ENCODE results near the gene RAI1.
"Not testable (repeated sequence)": the region's sequence is repeated elsewhere in the genome, so short reads cannot be mapped to it uniquely, and the experiment has no call there.

RAI1 gene

GRCh38 chr17:17681187-17681743 is at the start of gene RAI1:
Gene RAI1 (plus strand): TSS chr17:17681458. CDS start chr17:17792949, 111,491 bp downstream.
- DNase-seq, result peak; percentile 76 to 81 (median 78)

GRCh38 chr17:17632690-17633089 is 48.6 kb upstream of the RAI1 start:
- DNase-seq, result not testable (repeated sequence)

GRCh38 chr17:17633310-17633709 is 47.9 kb upstream of the RAI1 start:
- DNase-seq, result no peak

- DNase-seq, result no peak
Observed at GRCh38 chr17:17635126-17635525, 46.1 kb upstream of the RAI1 start.

GRCh38 chr17:17635537-17636271 is 45.6 kb upstream of the RAI1 start:
- not testable (repeated sequence) for DNase-seq

- no peak for DNase-seq
Observed at GRCh38 chr17:17636272-17636885, 44.9 kb upstream of the RAI1 start.

- DNase-seq, result no peak
Observed at GRCh38 chr17:17638467-17638866, 42.8 kb upstream of the RAI1 start.

- DNase-seq, result not testable (repeated sequence)
Observed at GRCh38 chr17:17639661-17640270, 41.5 kb upstream of the RAI1 start.

- peak; percentile 40 to 86 (median 67) for DNase-seq
Observed at GRCh38 chr17:17641621-17642409, 39.4 kb upstream of the RAI1 start.

- not testable (repeated sequence) for DNase-seq
Observed at GRCh38 chr17:17645148-17645547, 36.1 kb upstream of the RAI1 start.

GRCh38 chr17:17645961-17646360 is 35.3 kb upstream of the RAI1 start:
- DNase-seq, result no peak

GRCh38 chr17:17647524-17648178 is 33.6 kb upstream of the RAI1 start:
- DNase-seq, result no peak

- no peak for DNase-seq
Observed at GRCh38 chr17:17648762-17649161, 32.5 kb upstream of the RAI1 start.

GRCh38 chr17:17650959-17651358 is 30.3 kb upstream of the RAI1 start:
- DNase-seq, result no peak

GRCh38 chr17:17653343-17653742 is 27.9 kb upstream of the RAI1 start:
- no peak for DNase-seq

- no peak for DNase-seq
Observed at GRCh38 chr17:17659340-17659739, 21.9 kb upstream of the RAI1 start.

GRCh38 chr17:17661134-17661533 is 20.1 kb upstream of the RAI1 start:
- DNase-seq, result no peak

- DNase-seq, result no peak
Observed at GRCh38 chr17:17661834-17662385, 19.3 kb upstream of the RAI1 start.

- DNase-seq, result peak; percentile 1 to 84 (median 39)
Observed at GRCh38 chr17:17663160-17664063, 17.8 kb upstream of the RAI1 start.

- no peak for DNase-seq
Observed at GRCh38 chr17:17664064-17664452, 17.2 kb upstream of the RAI1 start.

GRCh38 chr17:17665255-17665654 is 16.0 kb upstream of the RAI1 start:
- DNase-seq, result no peak
